Ascending aorta (tissue), 2 donors: Measurements from ENCODE around the gene CNTD1. TPM values are rescaled to one million over a fixed set of nuclear protein-coding genes. Genes with fewer than 3 reads are reported as not detected.

ENCODE experiments used
- DNase-seq, 2 donors: peaks; one replicate each; pipeline ENCODE4 v3.0.0-alpha.2; 2019; ENCODE audit warnings: low spot score in 2 of 2
- H3K27ac ChIP-seq, 2 donors: fragments of 200-600 bp; sonication (generic); one replicate each; pipeline ENCODE4 v1.5.1; 2016 to 2017; ENCODE audit warnings: mild to moderate bottlenecking in 1 of 2
- H3K27me3 ChIP-seq: fragments of 200-600 bp; sonication (generic); one replicate; pipeline ENCODE4 v1.5.1; 2017
- H3K36me3 ChIP-seq, 2 donors: fragments of 200-600 bp; sonication (generic); one replicate each; pipeline ENCODE4 v1.5.1; 2016
- H3K4me1 ChIP-seq, 2 donors: fragments of 200-600 bp; sonication (generic); one replicate each; pipeline ENCODE4 v1.5.1; 2016 to 2017; ENCODE audit warnings: mild to moderate bottlenecking in 1 of 2
- H3K4me3 ChIP-seq, 2 donors: fragments of 200-600 bp; sonication (generic); one replicate each; pipeline ENCODE4 v1.5.1; 2016 to 2017; ENCODE audit warnings: mild to moderate bottlenecking in 1 of 2
- H3K9me3 ChIP-seq, 2 donors: fragments of 200-600 bp; sonication (generic); one replicate each; pipeline ENCODE4 v1.5.1; 2016
- intact Hi-C: fragments of 100-400 bp; cut with DNase I; formaldehyde crosslinking; loops from one replicate; pipeline ENCODE4 v1.15.1; 2023
- total RNA-seq: library from RNA; depleted of rRNA; stranded (reverse); fragments of >200 nt; gene quantifications from one replicate; pipeline ENCODE4 v1.1.0, GENCODE V29; 2016
- TF ChIP-seq, protein P1 (sequence below), 3 experiments: fragments of 200-600 bp in 2 of 3; fragments of 450-650 bp in 1 of 3; sonication (generic) in 2 of 3; IDR thresholded peaks; one replicate each; pipeline ENCODE4 v1.5.1; 2016 to 2019; ENCODE audit warnings: antibody characterized with exemption in 3 of 3, mild to moderate bottlenecking in 1 of 3, moderate library complexity in 1 of 3

Gene CNTD1, protein sequence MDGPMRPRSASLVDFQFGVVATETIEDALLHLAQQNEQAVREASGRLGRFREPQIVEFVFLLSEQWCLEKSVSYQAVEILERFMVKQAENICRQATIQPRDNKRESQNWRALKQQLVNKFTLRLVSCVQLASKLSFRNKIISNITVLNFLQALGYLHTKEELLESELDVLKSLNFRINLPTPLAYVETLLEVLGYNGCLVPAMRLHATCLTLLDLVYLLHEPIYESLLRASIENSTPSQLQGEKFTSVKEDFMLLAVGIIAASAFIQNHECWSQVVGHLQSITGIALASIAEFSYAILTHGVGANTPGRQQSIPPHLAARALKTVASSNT
- total RNA-seq: not detected

DNA sequence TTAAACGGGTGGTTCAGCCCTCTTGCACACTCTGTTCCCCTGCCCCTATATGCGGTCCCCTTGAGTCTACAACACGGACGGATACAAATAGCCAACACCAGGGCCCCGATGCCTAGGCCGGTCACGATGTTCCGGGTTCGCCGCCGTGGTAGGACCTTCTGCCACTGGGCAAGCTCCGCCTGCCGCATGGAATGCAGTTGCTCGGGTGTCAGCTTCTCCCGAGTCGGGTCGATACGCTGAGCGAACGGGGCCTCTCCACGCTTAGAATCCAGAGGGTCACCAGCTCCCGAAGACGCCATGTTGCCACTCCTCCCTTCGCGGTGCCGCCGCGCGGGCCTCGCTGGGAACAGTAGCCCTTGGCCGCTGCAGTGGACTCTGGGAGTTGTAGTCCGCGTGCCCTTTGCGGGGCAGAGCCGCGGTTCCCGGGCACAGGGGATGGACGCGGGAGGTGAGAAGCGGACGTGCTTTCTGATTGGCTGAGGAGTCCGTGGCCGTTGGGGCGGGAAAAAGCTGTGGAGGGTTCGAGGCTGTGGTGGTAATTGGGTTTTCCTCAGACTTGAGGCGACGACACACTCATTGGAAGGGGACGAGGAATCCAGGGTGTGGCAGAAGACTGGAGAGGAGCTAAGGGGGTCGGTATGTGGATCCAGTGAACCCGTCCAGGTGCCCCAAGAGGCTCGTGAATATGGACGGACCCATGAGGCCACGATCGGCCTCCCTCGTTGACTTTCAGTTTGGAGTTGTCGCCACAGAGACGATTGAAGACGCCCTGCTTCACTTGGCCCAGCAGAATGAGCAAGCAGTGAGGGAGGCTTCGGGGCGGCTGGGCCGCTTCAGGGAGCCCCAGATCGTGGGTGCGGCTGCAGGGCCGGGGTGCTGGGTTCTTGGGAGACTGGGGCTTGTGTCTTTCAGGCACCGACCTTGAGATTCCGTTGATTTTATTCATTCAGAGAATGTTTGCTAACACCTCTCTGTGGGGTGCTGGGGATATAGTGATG lies at the start of gene CNTD1, which contains the start of gene COA3:
CNTD1 (plus strand) TSS at position 479 of the 998 bp plus-strand sequence; CDS start at position 686, 207 bp downstream.
COA3 (minus strand) TSS at position 322 of the 998 bp plus-strand sequence; CDS start at position 299, 23 bp downstream.
- DNase-seq: peak; percentile 39 to 92
- H3K4me1 ChIP-seq: peaks cover 3 to 12% of the 10 kb centered on the region in 2 donors
- no peaks in the 10 kb centered on the region for H3K9me3 ChIP-seq
- H3K36me3 ChIP-seq: peaks cover 0 to 16% of the 10 kb centered on the region in 2 donors
- TF ChIP-seq, protein P1, sequence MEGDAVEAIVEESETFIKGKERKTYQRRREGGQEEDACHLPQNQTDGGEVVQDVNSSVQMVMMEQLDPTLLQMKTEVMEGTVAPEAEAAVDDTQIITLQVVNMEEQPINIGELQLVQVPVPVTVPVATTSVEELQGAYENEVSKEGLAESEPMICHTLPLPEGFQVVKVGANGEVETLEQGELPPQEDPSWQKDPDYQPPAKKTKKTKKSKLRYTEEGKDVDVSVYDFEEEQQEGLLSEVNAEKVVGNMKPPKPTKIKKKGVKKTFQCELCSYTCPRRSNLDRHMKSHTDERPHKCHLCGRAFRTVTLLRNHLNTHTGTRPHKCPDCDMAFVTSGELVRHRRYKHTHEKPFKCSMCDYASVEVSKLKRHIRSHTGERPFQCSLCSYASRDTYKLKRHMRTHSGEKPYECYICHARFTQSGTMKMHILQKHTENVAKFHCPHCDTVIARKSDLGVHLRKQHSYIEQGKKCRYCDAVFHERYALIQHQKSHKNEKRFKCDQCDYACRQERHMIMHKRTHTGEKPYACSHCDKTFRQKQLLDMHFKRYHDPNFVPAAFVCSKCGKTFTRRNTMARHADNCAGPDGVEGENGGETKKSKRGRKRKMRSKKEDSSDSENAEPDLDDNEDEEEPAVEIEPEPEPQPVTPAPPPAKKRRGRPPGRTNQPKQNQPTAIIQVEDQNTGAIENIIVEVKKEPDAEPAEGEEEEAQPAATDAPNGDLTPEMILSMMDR (IDR thresholded peaks at IDR 0.05): no peak
- H3K4me3 ChIP-seq: peak within 1 kb of the TSS; percentile 59 to 78
- intact Hi-C loops: no loop called here
- no peaks in the 10 kb centered on the region for H3K27me3 ChIP-seq
- H3K27ac ChIP-seq: peak within 1 kb of the TSS in 1 of 2 donors; percentile 45

DNA sequence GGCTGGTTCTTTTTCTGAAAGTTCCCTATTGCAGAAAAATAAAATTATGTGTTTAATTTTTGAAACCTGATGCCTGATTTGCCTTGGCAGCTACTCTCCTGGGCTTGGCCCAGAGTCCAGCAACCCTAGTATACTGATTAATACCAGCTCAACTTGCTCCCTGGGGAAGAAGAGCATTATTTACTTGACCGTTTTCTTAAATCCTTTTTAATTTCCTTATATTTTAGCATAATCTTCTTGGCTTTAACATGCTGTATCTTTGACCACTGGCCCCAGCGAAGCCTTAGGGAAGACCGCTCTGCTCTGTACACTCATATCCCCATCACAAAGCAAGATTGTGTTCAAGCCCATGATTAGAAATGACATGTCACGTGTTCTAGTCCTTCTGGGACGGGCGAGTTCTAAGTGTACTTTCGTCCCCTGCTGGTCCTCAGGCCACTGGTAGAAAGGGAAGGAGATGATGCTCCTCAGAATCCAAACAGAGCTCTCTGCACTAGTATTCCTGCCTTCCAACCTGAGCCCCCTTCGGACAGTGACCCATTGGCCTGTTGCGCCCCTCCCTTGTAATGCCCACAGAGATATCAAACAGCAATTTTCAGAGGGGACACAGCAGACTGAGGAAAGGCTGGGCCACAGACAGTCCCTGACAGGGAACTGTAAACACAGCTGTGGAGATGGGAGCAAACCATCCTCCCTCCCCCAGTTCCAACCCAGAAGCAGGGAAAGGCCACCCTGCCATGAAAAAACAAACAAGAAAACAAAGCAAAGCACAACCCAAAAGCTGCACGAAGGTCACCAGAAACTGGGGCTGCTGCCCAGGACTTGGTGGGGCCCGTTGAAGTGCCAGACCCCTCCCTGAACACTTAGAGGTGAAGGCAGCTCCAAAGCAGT lies 49.5 kb upstream of the CNTD1 start:
- Histone ChIP-seq H3K36me3 (no peaks in the 10 kb centered on the region), H3K4me3 (no peak overlapping the region), H3K27me3 (no peaks in the 10 kb centered on the region), H3K27ac (peak overlapping the region in 1 of 2 donors; percentile 44), H3K9me3 (no peaks in the 10 kb centered on the region), H3K4me1 (peaks cover 0 to 5% of the 10 kb centered on the region in 2 donors)
- DNase-seq: no peak
- intact Hi-C loops: no loop called here
- TF ChIP-seq, protein P1 (IDR thresholded peaks at IDR 0.05): no peak

DNA sequence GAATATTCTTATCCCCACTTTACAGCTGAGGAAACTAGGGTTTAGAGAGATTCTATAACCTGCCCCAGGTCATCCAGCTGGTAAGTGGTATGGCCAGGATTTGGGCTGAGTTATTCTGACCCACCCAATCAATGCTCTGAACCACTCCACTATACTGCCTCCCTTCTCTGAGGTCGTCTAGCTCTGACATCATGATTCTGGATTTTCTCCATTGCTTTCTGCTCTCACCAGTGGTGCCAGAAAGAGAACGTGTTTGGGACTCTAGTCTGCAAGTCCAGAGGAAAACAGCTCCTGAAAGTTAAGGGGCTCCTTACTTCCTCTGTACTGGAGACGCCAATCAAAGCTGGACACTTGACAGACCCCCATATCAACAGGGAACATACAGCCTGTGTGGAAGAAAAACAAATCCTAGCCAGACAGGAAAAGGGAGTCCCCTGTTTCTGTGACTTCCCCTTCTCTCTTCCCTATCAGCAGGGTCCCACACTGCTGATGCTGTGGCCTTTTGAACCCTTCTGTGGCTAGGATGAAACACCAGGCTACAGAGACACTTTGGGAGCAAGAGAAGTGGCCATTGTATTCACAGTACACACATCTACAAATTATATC lies 47.8 kb upstream of the CNTD1 start:
- no peaks in the 10 kb centered on the region for H3K9me3 ChIP-seq
- no peak for DNase-seq
- H3K27ac ChIP-seq: peak overlapping the region; percentile 13 to 37
- no peak overlapping the region for H3K4me3 ChIP-seq
- H3K4me1 ChIP-seq: no peaks in the 10 kb centered on the region
- no peaks in the 10 kb centered on the region for H3K27me3 ChIP-seq
- TF ChIP-seq, protein P1 (IDR thresholded peaks at IDR 0.05): no peak
- no peaks in the 10 kb centered on the region for H3K36me3 ChIP-seq
- intact Hi-C loops: no loop called here

DNA sequence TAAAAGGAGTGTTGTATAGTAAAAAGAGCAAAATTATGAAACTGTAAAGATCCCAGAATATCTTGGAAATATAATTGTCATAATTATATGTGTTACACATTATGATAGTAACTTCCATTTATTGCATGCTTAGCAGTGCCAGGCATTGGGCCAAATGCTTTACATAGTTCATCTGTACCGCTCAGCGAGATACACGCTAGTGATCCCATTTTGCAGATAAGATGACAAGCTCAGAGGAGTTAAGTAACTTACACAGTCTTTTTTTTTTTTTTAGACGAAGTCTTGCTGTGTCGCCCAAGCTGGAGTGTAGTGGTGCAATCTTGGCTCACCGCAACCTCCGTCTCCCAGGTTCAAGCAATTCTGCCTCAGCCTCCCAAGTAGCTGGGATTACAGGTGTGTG lies 47.0 kb upstream of the CNTD1 start:
- no peak for DNase-seq
- no peak overlapping the region for H3K4me3 ChIP-seq
- no peaks in the 10 kb centered on the region for H3K27me3 ChIP-seq
- H3K36me3 ChIP-seq: no peaks in the 10 kb centered on the region
- no peak overlapping the region for H3K27ac ChIP-seq
- TF ChIP-seq, protein P1 (IDR thresholded peaks at IDR 0.05): no peak
- no peaks in the 10 kb centered on the region for H3K4me1 ChIP-seq
- no peaks in the 10 kb centered on the region for H3K9me3 ChIP-seq
- intact Hi-C loops: no loop called here
